Measurements from ENCODE around the gene ARMC12. TPM values are rescaled to one million over a fixed set of nuclear protein-coding genes. Genes with fewer than 3 reads are reported as not detected.

The ARMC12 gene
- total and polyA plus RNA-seq, 2 of the 4 experiments (the other 2 are of a cell fraction), result 0.18 to 0.74 TPM

- Histone ChIP-seq H2AK9ac (replicated peaks; ENCODE audit: low read depth, low read length, poor library complexity) (no peak overlapping the region), H2BK5ac (ENCODE audit: low read depth, low read length, poor library complexity, severe bottlenecking) (no peak overlapping the region), H3K36me3 (ENCODE audit: control insufficient read depth, insufficient read depth, low read length) (no peaks in the 10 kb centered on the region), H2AK5ac (ENCODE audit: low read depth, low read length) (no peak overlapping the region), H3K9me3 (ENCODE audit: control insufficient read depth, insufficient read depth, low read length) (no peaks in the 10 kb centered on the region), H4K5ac (ENCODE audit: low read depth, low read length) (no peak overlapping the region), H3K27ac (ENCODE audit: insufficient read depth, low read length) (no peak overlapping the region), H3K18ac (ENCODE audit: low read depth, low read length) (no peak overlapping the region), H3K9ac (ENCODE audit: low read depth, low read length) (no peak overlapping the region), H3K79me1 (ENCODE audit: low read depth in 1 of 2, low read length in 2 of 2) (peaks cover 0 to 8% of the 10 kb centered on the region in 2 experiments; a peak in 1 of 4 replicates), H2BK20ac (ENCODE audit: low read depth, low read length) (no peak overlapping the region), H3K14ac (replicated peaks; ENCODE audit: low read depth, low read length) (no peak overlapping the region), H3K56ac (ENCODE audit: extremely low read depth, insufficient read depth, low read length) (no peak overlapping the region), H3K4me1 (ENCODE audit: control insufficient read depth, insufficient read depth, low read length) (peaks cover 31% of the 10 kb centered on the region), H4K91ac (ENCODE audit: insufficient read depth, low read depth, low read length) (no peak overlapping the region), H2AFZ (replicated peaks; ENCODE audit: low read length, poor library complexity) (no peak overlapping the region), H4K8ac (ENCODE audit: low read depth in 2 of 2, low read length in 2 of 2) (no peak overlapping the region), H3K4ac (ENCODE audit: low read depth, low read length) (no peak overlapping the region), H3K4me3 (ENCODE audit: insufficient read depth, low read depth, low read length) (no peak overlapping the region), H3K9me1 (ENCODE audit: insufficient read depth, low read length) (peaks cover 16% of the 10 kb centered on the region), H2BK120ac (ENCODE audit: low read depth, low read length) (no peak overlapping the region), H3K4me2 (ENCODE audit: low read depth, low read length) (no peak overlapping the region), H3K23ac (ENCODE audit: low read depth, low read length) (no peak overlapping the region), H3K27me3 (ENCODE audit: control insufficient read depth, insufficient read depth, low read length) (no peaks in the 10 kb centered on the region), H2BK15ac (ENCODE audit: low read depth, low read length) (no peak overlapping the region), H4K20me1 (ENCODE audit: insufficient read depth, low read length) (no peaks in the 10 kb centered on the region)
- dilution Hi-C loops (cut with HindIII; ENCODE audit: low sequenced_read_pairs, unreplicated experiment), result no loop called here
- DNase-seq, result no peak
- no peak for ATAC-seq (ENCODE audit: low read depth)
- TF ChIP-seq SMC3 (IDR thresholded peaks at IDR 0.05; ENCODE audit: low read depth, low read length), result no peak
- TF ChIP-seq MAFK (IDR thresholded peaks at IDR 0.05; ENCODE audit: low read depth, low read length), result no peak
- TF ChIP-seq POLR2A (IDR thresholded peaks at IDR 0.05; ENCODE audit: low read depth, low read length), result no peak
- TF ChIP-seq CTCF (conservative IDR thresholded peaks at IDR 0.05; ENCODE audit: low read depth, low read length), result no peak
- TF ChIP-seq USF2 (IDR thresholded peaks at IDR 0.05; ENCODE audit: low read depth, low read length), result no peak
- no peak for TF ChIP-seq MAZ (IDR thresholded peaks at IDR 0.05; ENCODE audit: borderline replicate concordance, low read depth, low read length)
- TF ChIP-seq RCOR1 (IDR thresholded peaks at IDR 0.05; ENCODE audit: insufficient replicate concordance, low read length), result no peak
- no peak for TF ChIP-seq RAD21 (IDR thresholded peaks at IDR 0.05; ENCODE audit: low read length)
- WGBS, 2 experiments (ENCODE audit: extremely low coverage in 2 of 2, insufficient read length in 1 of 2), result 100% methylated on average over 1 of the region's 4 CpGs; no CpG with 5 or more reads in 1 of the 2 experiments
- in situ Hi-C loops (cut with MboI; ENCODE audit: low sequenced_read_pairs), result no loop called here
- intact Hi-C loops (cut with micrococcal nuclease), result no loop called here
- ChIA-PET POLR2A (ENCODE audit: unreplicated experiment) (no interaction called here), CTCF (no interaction called here)
- no TSS peak for BruUV-seq (replicated peaks)
These were observed 12.8 kb upstream of the ARMC12 start for GRCh38 chr6:35724059-35724458.
